HCT116 (cell line): ENCODE data around the gene DIPK1A. TPM values are rescaled to one million over a fixed set of nuclear protein-coding genes. Genes with fewer than 3 reads are reported as not detected.
"Not testable (repeated sequence)": the region's sequence is repeated elsewhere in the genome, so short reads cannot be mapped to it uniquely, and the experiment has no call there.

Experiments used
- ATAC-seq: fragments of 200-7000 bp; cut with Tn5 transposase; 2 replicates; pipeline ENCODE4 v1.9.1; 2020; ENCODE audit warnings: mild to moderate bottlenecking, moderate library complexity
- BruUV-seq: library from RNA; stranded (reverse); fragments of 400-500 nt; replicated peaks from 2 replicates; lab custom pipeline; 2021; lab: Mats Ljungman, UMichigan
- CTCF ChIA-PET: fragments of 300-600 bp; sonication (Branson Sonifier 250); formaldehyde crosslinking; loops from one replicate; lab custom pipeline; 2021; ENCODE audit warnings: antibody characterized with exemption; lab: Charles Lee
- POLR2A ChIA-PET: fragments of 300-600, 350-600 bp; sonication (Branson Sonifier 250); formaldehyde crosslinking; loops from one replicate; lab custom pipeline; 2021; ENCODE audit warnings: antibody characterized with exemption; lab: Charles Lee
- RAD21 ChIA-PET, 2 experiments: fragments of 300-600 bp; sonication (Branson Sonifier 250); formaldehyde crosslinking; loops; one replicate each; lab custom pipeline; 2023; ENCODE audit warnings: low total read pairs in 2 of 2; ENCODE audit not compliant: uncharacterized antibody in 2 of 2, unreplicated experiment in 2 of 2, low non-redundant PET in 1 of 2; lab: Charles Lee
- DNase-seq: peaks from one replicate; pipeline ENCODE4 v3.0.0-alpha.2; 2010; ENCODE audit warnings: low read depth, low spot score
- H2AFZ ChIP-seq: fragments of 200-600 bp; shearing (Covaris generic), sonication (generic); 2 replicates; pipeline ENCODE4 v1.6.1; 2017; ENCODE audit warnings: low read depth, mixed run types, mixed read lengths, antibody characterized with exemption, low read length; ENCODE audit not compliant: poor library complexity, severe bottlenecking
- H3K27ac ChIP-seq: 2 replicates; pipeline ENCODE4 v1.5.1; 2012; ENCODE audit warnings: low read depth, low read length
- H3K27me3 ChIP-seq: fragments of 200-600 bp; sonication (generic); 2 replicates; pipeline ENCODE4 v1.6.1; 2016; ENCODE audit warnings: mixed run types, low read length, mixed read lengths; ENCODE audit not compliant: insufficient read depth
- H3K36me3 ChIP-seq, 2 experiments: fragments of 200-500 bp in 1 of 2; fragments of 200-600 bp in 1 of 2; sonication (Bioruptor generic) in 1 of 2; sonication (generic) in 1 of 2; 2 replicates each; pipeline versions ENCODE4 v1.5.1 to v1.6.1; 2014 to 2016; ENCODE audit warnings: low read length in 2 of 2, inconsistent platforms in 1 of 2, mixed read lengths in 1 of 2, mixed run types in 1 of 2; ENCODE audit not compliant: insufficient read depth in 2 of 2, control insufficient read depth in 1 of 2
- H3K4me1 ChIP-seq, 2 experiments: fragments of 200-600 bp in 1 of 2; sonication (generic) in 1 of 2; 2 replicates each; pipeline versions ENCODE4 v1.5.1 to v1.6.1; 2012 to 2017; ENCODE audit warnings: low read length in 2 of 2, inconsistent platforms in 1 of 2, mild to moderate bottlenecking in 1 of 2, mixed read lengths in 1 of 2, mixed run types in 1 of 2, moderate library complexity in 1 of 2; ENCODE audit not compliant: insufficient read depth in 2 of 2, control insufficient read depth in 1 of 2
- H3K4me2 ChIP-seq: fragments of 200-600 bp; sonication (generic); 2 replicates; pipeline ENCODE4 v1.6.1; 2017; ENCODE audit warnings: mixed run types, low read length, mixed read lengths
- H3K4me3 ChIP-seq, 2 experiments: fragments of 200-600 bp in 1 of 2; sonication (generic) in 1 of 2; replicated peaks in 1 of 2; 2 replicates each; pipeline ENCODE4 v1.5.1; 2011 to 2016; ENCODE audit warnings: low read length in 2 of 2, control low read depth in 1 of 2, low read depth in 1 of 2, mild to moderate bottlenecking in 1 of 2, mixed read lengths in 1 of 2, mixed run types in 1 of 2
- H3K79me2 ChIP-seq: fragments of 200-600 bp; sonication (generic); 2 replicates; pipeline ENCODE4 v1.6.1; 2017; ENCODE audit warnings: mild to moderate bottlenecking, mixed run types, low read length, moderate library complexity, mixed read lengths; ENCODE audit not compliant: insufficient read depth
- H3K9ac ChIP-seq: fragments of 200-600 bp; sonication (generic); 2 replicates; pipeline ENCODE4 v1.6.1; 2016; ENCODE audit warnings: low read length, mixed read lengths
- H3K9me2 ChIP-seq: fragments of 200-600 bp; sonication (generic), shearing (Covaris generic); 2 replicates; pipeline ENCODE4 v1.6.1; 2017; ENCODE audit warnings: mixed run types, mild to moderate bottlenecking, moderate library complexity; ENCODE audit not compliant: insufficient read depth
- H3K9me3 ChIP-seq, 2 experiments: fragments of 200-500 bp in 1 of 2; fragments of 200-600 bp in 1 of 2; sonication (Bioruptor generic) in 1 of 2; sonication (generic) in 1 of 2; 2 replicates each; pipeline ENCODE4 v1.6.1; 2014 to 2017; ENCODE audit warnings: low read length in 2 of 2, mixed read lengths in 2 of 2, inconsistent platforms in 1 of 2, low read depth in 1 of 2, mild to moderate bottlenecking in 1 of 2, mixed run types in 1 of 2, moderate library complexity in 1 of 2; ENCODE audit not compliant: control insufficient read depth in 1 of 2, insufficient read depth in 1 of 2
- H4K20me1 ChIP-seq: fragments of 200-600 bp; sonication (generic), shearing (Covaris generic); 2 replicates; pipeline ENCODE4 v1.6.1; 2017; ENCODE audit warnings: mixed run types, mild to moderate bottlenecking, moderate library complexity; ENCODE audit not compliant: insufficient read depth
- REST ChIP-seq: IDR thresholded peaks from 2 replicates; pipeline ENCODE4 v1.6.1; 2012; ENCODE audit warnings: low read depth
- TCF7L2 ChIP-seq: IDR thresholded peaks from 2 replicates; pipeline ENCODE4 v1.7.0; 2011; ENCODE audit warnings: borderline replicate concordance, inconsistent platforms; ENCODE audit not compliant: insufficient read depth, insufficient read length; ENCODE audit errors: extremely low read depth
- intact Hi-C: fragments of 100-400 bp; cut with micrococcal nuclease; formaldehyde crosslinking; loops from 2 replicates; pipeline ENCODE4 v1.10.0; 2022
- total RNA-seq: library from RNA; stranded (reverse); gene quantifications from one replicate; pipeline ENCODE4 v1.2.1, GENCODE V29; 2021; ENCODE audit not compliant: unreplicated experiment

DIPK1A gene
- total RNA-seq, 1 experiment from 2014 or later = 4.3 TPM

GRCh38 chr1:92899780-92900179 lies 61.5 kb downstream of the DIPK1A start:
- POLR2A ChIA-PET = no interaction called here
- DNase-seq (no peak), ATAC-seq (no peak)
- CTCF ChIA-PET = no interaction called here
- intact Hi-C loops = no loop called here
- no peaks in the 10 kb centered on the region for H4K20me1 ChIP-seq
- H3K4me1 ChIP-seq = no peaks in the 10 kb centered on the region
- no peak overlapping the region for H2AFZ ChIP-seq
- H3K9me3 ChIP-seq = no peaks in the 10 kb centered on the region
- TF ChIP-seq REST = no peak
- TF ChIP-seq TCF7L2 = no peak
- H3K27ac ChIP-seq = no peak overlapping the region
- no peak overlapping the region for H3K4me3 ChIP-seq
- no TSS peak for BruUV-seq
- no peaks in the 10 kb centered on the region for H3K36me3 ChIP-seq
- no peaks in the 10 kb centered on the region for H3K9me2 ChIP-seq
- RAD21 ChIA-PET = no interaction called here
- no peak overlapping the region for H3K9ac ChIP-seq
- H3K27me3 ChIP-seq = no peaks in the 10 kb centered on the region
- H3K4me2 ChIP-seq = no peak overlapping the region
- no peaks in the 10 kb centered on the region for H3K79me2 ChIP-seq

- DNase-seq, RAD21 ChIA-PET, H3K9me3 ChIP-seq, H3K9me2 ChIP-seq, H3K9ac ChIP-seq, H3K4me2 ChIP-seq, H3K79me2 ChIP-seq, H3K27ac ChIP-seq, H3K4me3 ChIP-seq, intact Hi-C loops, H3K27me3 ChIP-seq, H2AFZ ChIP-seq, H4K20me1 ChIP-seq, H3K4me1 ChIP-seq, ATAC-seq, BruUV-seq, H3K36me3 ChIP-seq, POLR2A ChIA-PET, CTCF ChIA-PET: not testable (repeated sequence)
Measured at GRCh38 chr1:92898053-92898452, 63.2 kb downstream of the DIPK1A start.
